ENCODE measurements around the gene CC2D2B. TPM values are rescaled to one million over a fixed set of nuclear protein-coding genes. Genes with fewer than 3 reads are reported as not detected.

The CC2D2B gene
- total and polyA plus RNA-seq, 2 of the 8 experiments (the other 6 are each of a cell fraction or from before 2014, with no cell fraction given): 0.09 to 0.71 TPM

DNA sequence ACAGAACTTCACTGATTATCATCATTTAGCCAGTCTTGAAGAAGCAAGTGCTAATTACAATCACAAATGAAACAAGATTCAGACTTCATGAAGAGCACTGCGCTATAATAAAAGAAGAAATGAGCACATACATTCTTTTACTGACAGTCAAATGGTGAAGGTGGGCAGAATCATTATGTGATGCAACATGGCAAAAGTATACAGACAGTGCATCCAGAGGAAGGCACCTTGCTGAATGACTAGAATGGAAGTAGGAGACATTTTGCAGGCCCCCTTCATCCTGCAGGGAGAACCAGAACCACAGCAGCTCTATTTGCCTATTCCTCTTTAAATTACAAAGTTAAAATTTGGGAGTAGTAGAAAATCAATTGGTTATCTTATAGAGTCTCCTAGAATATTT is 31.0 kb upstream of the CC2D2B start:
- WGBS, 2 experiments (ENCODE audit: extremely low coverage in 1 of 2, insufficient coverage in 1 of 2, insufficient read length in 1 of 2, insufficient replicate concordance in 2 of 2, low coverage in 1 of 2, low lambda C conversion rate in 2 of 2, missing lambda C conversion rate in 1 of 2): 86% methylated on average over 1 of the region's 1 CpG; no CpG with 5 or more reads in 1 of the 2 experiments
- Histone ChIP-seq H3K18ac (ENCODE audit: extremely low read depth, low read length) (no peak overlapping the region), H3K23ac (ENCODE audit: insufficient read length) (no peak overlapping the region), H3K79me2 (ENCODE audit: control insufficient read depth in 1 of 2, insufficient read depth in 2 of 2, low read length in 2 of 2) (no peaks in the 10 kb centered on the region), H3K27me3 (replicated peaks in 1 of 4; ENCODE audit: control insufficient read depth in 3 of 4, extremely low read depth in 1 of 4, insufficient read depth in 3 of 4, low read length in 3 of 4) (no peaks in the 10 kb centered on the region), H3K56ac (replicated peaks; ENCODE audit: insufficient read length, low read depth, low read length) (no peak overlapping the region), H3K4me3 (ENCODE audit: extremely low read depth in 1 of 4, insufficient read depth in 2 of 4, low read depth in 3 of 4, low read length in 4 of 4) (no peak overlapping the region), H3K4ac (replicated peaks; ENCODE audit: insufficient read length, low read depth, low read length) (no peak overlapping the region), H4K5ac (ENCODE audit: insufficient read length, low read depth, low read length) (no peak overlapping the region), H4K20me1 (replicated peaks in 1 of 2; ENCODE audit: control insufficient read depth in 1 of 2, insufficient read depth in 2 of 2, low read length in 2 of 2) (no peaks in the 10 kb centered on the region), H3K14ac (ENCODE audit: insufficient read length) (no peak overlapping the region), H3K4me2 (ENCODE audit: insufficient read depth in 1 of 2, low read depth in 2 of 2, low read length in 2 of 2) (no peak overlapping the region), H2BK12ac (ENCODE audit: low read depth, low read length) (no peak overlapping the region), H3K4me1 (replicated peaks in 1 of 4; ENCODE audit: control insufficient read depth in 3 of 4, insufficient read depth in 4 of 4, low read length in 3 of 4) (no peaks in the 10 kb centered on the region), H4K8ac (ENCODE audit: extremely low read depth, insufficient read depth, low read length) (no peak overlapping the region), H2BK15ac (ENCODE audit: low read length) (no peak overlapping the region), H3K9ac (replicated peaks in 1 of 4; ENCODE audit: extremely low read depth in 1 of 4, low read depth in 3 of 4, low read length in 3 of 4) (no peak overlapping the region), H2AFZ (ENCODE audit: low read length) (no peak overlapping the region), H2AK5ac (ENCODE audit: low read depth, low read length) (no peak overlapping the region), H4K91ac (replicated peaks; ENCODE audit: insufficient read length, low read length) (no peak overlapping the region), H2BK120ac (replicated peaks; ENCODE audit: low read depth, low read length) (no peak overlapping the region), H3K23me2 (ENCODE audit: low read depth, low read length) (no peaks in the 10 kb centered on the region), H2BK5ac (ENCODE audit: low read depth, low read length) (no peak overlapping the region), H3K79me1 (ENCODE audit: low read depth, low read length) (no peaks in the 10 kb centered on the region), H3K9me3 (ENCODE audit: insufficient read depth in 2 of 2, low read depth in 1 of 2, low read length in 1 of 2) (peaks cover 8 to 15% of the 10 kb centered on the region in 2 experiments), H2BK20ac (ENCODE audit: low read length) (no peak overlapping the region), H3K36me3 (ENCODE audit: control insufficient read depth in 2 of 4, insufficient read depth in 4 of 4, low read length in 3 of 4) (peaks cover 0 to 28% (median 4%) of the 10 kb centered on the region in 4 experiments; a peak in 6 of 8 replicates), H3K27ac (ENCODE audit: low read depth, low read length) (no peak overlapping the region)
- POLR2A ChIA-PET (ENCODE audit: partially characterized antibody): no interaction called here
- no peak for TF ChIP-seq TCF12 (IDR thresholded peaks at IDR 0.05; ENCODE audit: low read depth, low read length)
- TF ChIP-seq CEBPB (IDR thresholded peaks at IDR 0.05; ENCODE audit: low read depth, low read length): no peak
- CTCF ChIA-PET (ENCODE audit: partially characterized antibody): no interaction called here
- FAIRE-seq (no peak), DNase-seq (ENCODE audit: low read depth in 1 of 2, low spot score in 2 of 2) (no peak)

All from H1 (cell line).